HepG2 (cell line): ENCODE measurements around the gene TUBGCP6. TPM values are rescaled to one million over a fixed set of nuclear protein-coding genes. Genes with fewer than 3 reads are reported as not detected.

ENCODE experiments used
- HNRNPL ChIP-seq: fragments of 200-400 bp; formaldehyde crosslinking; IDR thresholded peaks from 2 replicates; pipeline ENCODE4 v1.6.1; 2017; ENCODE audit warnings: mild to moderate bottlenecking, low read depth, low read length
- IRX3 ChIP-seq: sonication (generic); formaldehyde crosslinking; IDR thresholded peaks from 2 replicates; pipeline ENCODE4 v1.8.1; 2023; ENCODE audit warnings: mild to moderate bottlenecking, low read depth, missing genetic modification reagents, borderline replicate concordance
- KDM4B ChIP-seq: sonication (generic); formaldehyde crosslinking; IDR thresholded peaks from 2 replicates; pipeline ENCODE4 v1.4.0; 2020; ENCODE audit warnings: missing genetic modification reagents
- NFKBIZ ChIP-seq: IDR thresholded peaks from 2 replicates; pipeline ENCODE4 v1.6.1; 2018; ENCODE audit warnings: missing genetic modification reagents, missing compliant biosample characterization
- SUZ12 ChIP-seq: fragments of 150-350 bp; IDR thresholded peaks from 2 replicates; pipeline ENCODE4 v1.6.1; 2014; ENCODE audit warnings: low read depth, low read length
- TBX2 ChIP-seq: sonication (generic); formaldehyde crosslinking; IDR thresholded peaks from 2 replicates; pipeline ENCODE4 v1.5.0; 2020; ENCODE audit warnings: missing genetic modification reagents, mild to moderate bottlenecking, borderline replicate concordance
- ZNF34 ChIP-seq: sonication (generic); formaldehyde crosslinking; IDR thresholded peaks from 2 replicates; pipeline ENCODE4 v1.4.0; 2020; ENCODE audit warnings: mild to moderate bottlenecking, missing genetic modification reagents, borderline replicate concordance
- ZNF431 ChIP-seq: sonication (generic); formaldehyde crosslinking; IDR thresholded peaks from 2 replicates; pipeline ENCODE4 v1.9.0; 2022; ENCODE audit warnings: missing genetic modification reagents, low read depth, mild to moderate bottlenecking, borderline replicate concordance
- ZNF501 ChIP-seq: sonication (generic); formaldehyde crosslinking; IDR thresholded peaks from 2 replicates; pipeline ENCODE4 v1.5.1; 2020; ENCODE audit warnings: mild to moderate bottlenecking, moderate library complexity, missing genetic modification reagents
- ZNF777 ChIP-seq: sonication (generic); formaldehyde crosslinking; IDR thresholded peaks from 2 replicates; pipeline ENCODE4 v1.4.0; 2020; ENCODE audit warnings: missing genetic modification reagents
- polyA plus RNA-seq, 8 experiments: library from polyadenylated mRNA; depleted of rRNA in 3 of 8; stranded (reverse) in 7 of 8; unstranded in 1 of 8; fragments of >200 nt; fragmentation: Illumina TruSeq in 4 of 8; extraction: Trizol in 4 of 8; gene quantifications; 2 replicates each; pipeline versions ENCODE4 v1.2.1 to v1.2.3, GENCODE V29; 2011 to 2016; ENCODE audit warnings: low read depth in 4 of 8, missing spikeins in 1 of 8, mixed read lengths in 1 of 8; ENCODE audit not compliant: insufficient read depth in 1 of 8
- total RNA-seq, 5 experiments: library from RNA; depleted of rRNA; stranded (reverse); fragments of >200 nt; fragmentation: Illumina TruSeq; extraction: Trizol; gene quantifications; 2 replicates each; pipeline ENCODE4 v1.2.3, GENCODE V29; 2016; ENCODE audit warnings: low read depth in 1 of 5
- TF ChIP-seq, protein P1 (sequence below): IDR thresholded peaks from 2 replicates; pipeline ENCODE4 v1.6.1; 2018; ENCODE audit warnings: missing genetic modification reagents
- TF ChIP-seq, protein P2 (sequence below): sonication (generic); formaldehyde crosslinking; IDR thresholded peaks from 2 replicates; pipeline ENCODE4 v1.9.0; 2021; ENCODE audit warnings: missing genetic modification reagents, mild to moderate bottlenecking, borderline replicate concordance
- TF ChIP-seq, protein P3 (sequence below): sonication (generic); IDR thresholded peaks from 2 replicates; pipeline ENCODE4 v1.6.1; 2016; ENCODE audit warnings: low read depth, borderline replicate concordance

TUBGCP6 gene
- total and polyA plus RNA-seq, 2 of the 13 experiments (the other 11 are each of a cell fraction or from before 2014, with no cell fraction given), result 14.6 to 15.7 TPM

DNA sequence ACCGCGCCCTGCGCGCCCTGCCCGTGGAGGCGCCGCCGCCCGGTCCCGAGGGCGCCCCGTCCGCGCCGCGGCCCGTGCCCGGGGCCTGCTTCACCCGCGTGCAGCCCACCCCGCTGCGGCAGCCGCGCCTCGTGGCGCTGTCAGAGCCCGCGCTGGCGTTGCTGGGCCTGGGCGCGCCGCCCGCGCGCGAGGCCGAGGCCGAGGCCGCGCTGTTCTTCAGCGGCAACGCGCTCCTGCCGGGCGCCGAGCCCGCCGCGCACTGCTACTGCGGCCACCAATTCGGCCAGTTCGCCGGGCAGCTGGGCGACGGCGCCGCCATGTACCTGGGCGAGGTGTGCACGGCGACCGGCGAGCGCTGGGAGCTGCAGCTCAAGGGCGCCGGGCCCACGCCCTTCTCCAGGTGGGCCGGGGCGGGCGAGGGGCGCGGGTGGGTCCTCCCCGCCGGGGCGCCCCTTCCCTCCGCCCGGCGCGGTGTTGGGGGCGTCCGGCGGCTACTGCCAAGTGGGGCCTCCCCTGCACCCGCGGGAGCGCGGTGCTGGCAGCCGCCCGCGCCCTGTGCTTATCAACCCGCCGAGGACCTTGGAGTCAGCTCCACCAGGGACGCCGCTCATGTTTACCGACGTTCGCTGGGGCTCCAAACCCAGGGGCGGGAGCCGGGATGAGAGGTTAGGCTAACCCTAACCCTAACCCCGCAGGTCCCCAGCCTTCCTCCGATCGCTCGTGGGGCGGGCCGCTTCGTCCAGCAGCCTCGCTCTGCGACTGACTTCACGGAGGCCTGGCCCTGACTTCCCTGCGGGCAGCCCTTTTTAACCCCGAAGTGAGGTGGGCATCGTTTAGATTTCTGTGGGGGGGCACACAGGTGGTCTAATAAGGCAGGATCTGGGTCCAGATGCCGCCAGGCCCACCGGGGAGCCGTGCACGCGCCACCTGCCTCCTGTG is 43.4 kb downstream of the TUBGCP6 start (continued):
- 0 out of 2 replicates have a peak, but pooled peaks have one; percentile 16 for TF ChIP-seq HNRNPL
- TF ChIP-seq, protein P1, sequence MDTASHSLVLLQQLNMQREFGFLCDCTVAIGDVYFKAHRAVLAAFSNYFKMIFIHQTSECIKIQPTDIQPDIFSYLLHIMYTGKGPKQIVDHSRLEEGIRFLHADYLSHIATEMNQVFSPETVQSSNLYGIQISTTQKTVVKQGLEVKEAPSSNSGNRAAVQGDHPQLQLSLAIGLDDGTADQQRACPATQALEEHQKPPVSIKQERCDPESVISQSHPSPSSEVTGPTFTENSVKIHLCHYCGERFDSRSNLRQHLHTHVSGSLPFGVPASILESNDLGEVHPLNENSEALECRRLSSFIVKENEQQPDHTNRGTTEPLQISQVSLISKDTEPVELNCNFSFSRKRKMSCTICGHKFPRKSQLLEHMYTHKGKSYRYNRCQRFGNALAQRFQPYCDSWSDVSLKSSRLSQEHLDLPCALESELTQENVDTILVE, result no peak
- no peak for TF ChIP-seq ZNF501 (CRISPR knock-in tag)
- TF ChIP-seq KDM4B (CRISPR knock-in tag), result no peak
- TF ChIP-seq ZNF34 (CRISPR knock-in tag), result no peak
- no peak for TF ChIP-seq ZNF777
- TF ChIP-seq ZNF431 (CRISPR knock-in tag), result no peak
- TF ChIP-seq, protein P2, sequence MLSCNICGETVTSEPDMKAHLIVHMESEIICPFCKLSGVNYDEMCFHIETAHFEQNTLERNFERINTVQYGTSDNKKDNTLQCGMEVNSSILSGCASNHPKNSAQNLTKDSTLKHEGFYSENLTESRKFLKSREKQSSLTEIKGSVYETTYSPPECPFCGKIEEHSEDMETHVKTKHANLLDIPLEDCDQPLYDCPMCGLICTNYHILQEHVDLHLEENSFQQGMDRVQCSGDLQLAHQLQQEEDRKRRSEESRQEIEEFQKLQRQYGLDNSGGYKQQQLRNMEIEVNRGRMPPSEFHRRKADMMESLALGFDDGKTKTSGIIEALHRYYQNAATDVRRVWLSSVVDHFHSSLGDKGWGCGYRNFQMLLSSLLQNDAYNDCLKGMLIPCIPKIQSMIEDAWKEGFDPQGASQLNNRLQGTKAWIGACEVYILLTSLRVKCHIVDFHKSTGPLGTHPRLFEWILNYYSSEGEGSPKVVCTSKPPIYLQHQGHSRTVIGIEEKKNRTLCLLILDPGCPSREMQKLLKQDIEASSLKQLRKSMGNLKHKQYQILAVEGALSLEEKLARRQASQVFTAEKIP (CRISPR knock-in tag), result no peak
- no peak for TF ChIP-seq SUZ12
- TF ChIP-seq NFKBIZ, result no peak
- 0 out of 2 replicates have a peak, but pooled peaks have one; percentile 61 for TF ChIP-seq IRX3 (CRISPR knock-in tag)
- TF ChIP-seq TBX2 (CRISPR knock-in tag), result no peak
- TF ChIP-seq, protein P3, sequence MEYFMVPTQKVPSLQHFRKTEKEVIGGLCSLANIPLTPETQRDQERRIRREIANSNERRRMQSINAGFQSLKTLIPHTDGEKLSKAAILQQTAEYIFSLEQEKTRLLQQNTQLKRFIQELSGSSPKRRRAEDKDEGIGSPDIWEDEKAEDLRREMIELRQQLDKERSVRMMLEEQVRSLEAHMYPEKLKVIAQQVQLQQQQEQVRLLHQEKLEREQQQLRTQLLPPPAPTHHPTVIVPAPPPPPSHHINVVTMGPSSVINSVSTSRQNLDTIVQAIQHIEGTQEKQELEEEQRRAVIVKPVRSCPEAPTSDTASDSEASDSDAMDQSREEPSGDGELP, result no peak
